ENCODE data around the gene CAPN9. TPM values are rescaled to one million over a fixed set of nuclear protein-coding genes. Genes with fewer than 3 reads are reported as not detected.

The CAPN9 gene
- total RNA-seq, 2 donors from 2014 or later: 0.45 to 0.59 TPM

DNA sequence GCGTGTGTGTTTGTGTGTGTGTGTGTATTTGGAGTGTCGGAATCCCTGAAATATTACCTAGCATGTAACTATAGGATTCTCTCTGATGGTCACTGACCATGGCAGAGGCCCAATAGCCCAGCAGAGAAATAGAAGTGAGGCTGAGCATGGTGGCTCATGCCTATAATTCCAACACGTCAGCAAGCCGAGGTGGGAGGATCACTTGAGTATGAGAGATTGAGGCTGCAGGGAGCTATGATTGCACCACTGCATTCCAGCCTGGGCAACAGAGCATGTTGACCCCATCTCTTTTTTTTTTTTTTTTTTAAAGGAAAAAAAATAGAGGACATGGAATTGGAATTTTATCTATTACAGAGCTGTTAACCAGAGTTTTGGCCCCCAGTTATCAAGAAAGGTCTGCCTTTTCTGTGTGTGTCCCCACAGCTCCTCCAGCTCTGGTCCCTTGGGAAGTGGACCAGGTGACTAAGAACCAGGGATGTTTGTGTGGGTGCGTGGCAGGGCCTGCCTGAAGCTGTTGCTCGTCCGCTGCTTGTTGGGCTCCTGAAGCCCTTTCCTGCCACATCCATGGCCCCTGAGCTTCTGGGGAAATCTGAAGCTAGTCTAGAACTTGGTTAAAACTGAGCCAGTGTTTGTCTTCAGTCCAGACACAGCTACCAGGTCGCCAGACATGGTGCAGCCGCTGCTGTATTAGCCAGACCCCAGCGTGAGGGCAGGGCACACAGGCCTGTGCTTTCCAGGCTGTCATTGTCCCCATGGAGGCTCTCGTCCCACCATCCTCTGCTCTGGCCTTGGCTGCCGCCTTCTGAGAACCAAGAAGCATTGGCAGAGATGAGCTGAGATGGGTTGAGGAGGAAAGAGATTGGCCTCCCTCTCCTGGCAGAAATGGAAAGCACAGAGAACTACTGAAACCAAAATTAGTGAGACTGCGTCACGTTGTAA lies 25.5 kb downstream of the CAPN9 start:
- Histone ChIP-seq H3K9me3 (no peaks in the 10 kb centered on the region), H3K4me3 (no peak overlapping the region), H3K27me3 (replicated peaks; ENCODE audit: insufficient read depth) (no peaks in the 10 kb centered on the region), H3K27ac (no peak overlapping the region), H3K4me1 (replicated peaks) (no peaks in the 10 kb centered on the region), H3K36me3 (no peaks in the 10 kb centered on the region)
- intact Hi-C loops (cut with DNase I): no loop called here
- TF ChIP-seq POLR2A (IDR thresholded peaks at IDR 0.05): no peak
- TF ChIP-seq POLR2AphosphoS5 (IDR thresholded peaks at IDR 0.05): peak; percentile 78
- TF ChIP-seq, protein P1, sequence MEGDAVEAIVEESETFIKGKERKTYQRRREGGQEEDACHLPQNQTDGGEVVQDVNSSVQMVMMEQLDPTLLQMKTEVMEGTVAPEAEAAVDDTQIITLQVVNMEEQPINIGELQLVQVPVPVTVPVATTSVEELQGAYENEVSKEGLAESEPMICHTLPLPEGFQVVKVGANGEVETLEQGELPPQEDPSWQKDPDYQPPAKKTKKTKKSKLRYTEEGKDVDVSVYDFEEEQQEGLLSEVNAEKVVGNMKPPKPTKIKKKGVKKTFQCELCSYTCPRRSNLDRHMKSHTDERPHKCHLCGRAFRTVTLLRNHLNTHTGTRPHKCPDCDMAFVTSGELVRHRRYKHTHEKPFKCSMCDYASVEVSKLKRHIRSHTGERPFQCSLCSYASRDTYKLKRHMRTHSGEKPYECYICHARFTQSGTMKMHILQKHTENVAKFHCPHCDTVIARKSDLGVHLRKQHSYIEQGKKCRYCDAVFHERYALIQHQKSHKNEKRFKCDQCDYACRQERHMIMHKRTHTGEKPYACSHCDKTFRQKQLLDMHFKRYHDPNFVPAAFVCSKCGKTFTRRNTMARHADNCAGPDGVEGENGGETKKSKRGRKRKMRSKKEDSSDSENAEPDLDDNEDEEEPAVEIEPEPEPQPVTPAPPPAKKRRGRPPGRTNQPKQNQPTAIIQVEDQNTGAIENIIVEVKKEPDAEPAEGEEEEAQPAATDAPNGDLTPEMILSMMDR (IDR thresholded peaks at IDR 0.05): peak in 3 of 4 experiments; percentile 69 to 90 (median 88)
- 50% methylated on average over 14 of the region's 14 CpGs for WGBS
- DNase-seq (ENCODE audit: low spot score): peak; percentile 67

DNA sequence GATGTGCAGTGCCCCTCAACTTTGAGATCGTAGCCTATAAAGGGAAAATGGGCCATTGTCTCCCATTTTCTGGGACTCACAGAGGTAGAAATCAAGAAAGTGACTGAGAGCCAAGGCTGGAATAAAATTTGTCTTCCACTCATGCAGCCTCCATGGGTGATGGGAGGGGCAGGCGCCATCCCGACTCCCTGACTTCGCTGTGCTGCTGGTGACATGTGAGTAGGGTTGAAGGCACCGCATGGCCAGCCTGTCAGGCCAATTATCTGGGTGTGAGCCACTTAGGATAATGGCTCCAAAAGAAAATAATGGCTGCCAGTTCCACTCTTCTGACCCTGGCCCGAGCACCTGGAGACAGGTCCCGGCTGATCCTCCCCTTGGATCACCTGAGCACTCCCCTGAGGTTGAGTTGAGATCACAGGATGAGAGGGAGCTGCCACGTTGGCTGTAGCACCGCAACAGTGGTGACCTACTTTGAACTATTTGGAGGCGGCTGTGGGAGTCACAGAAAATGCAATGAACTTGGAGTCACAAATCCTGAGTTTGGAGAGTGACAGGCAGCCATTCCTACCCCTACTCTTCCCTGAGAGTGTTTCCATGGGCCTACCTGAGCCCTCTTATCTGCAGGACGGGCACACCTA lies 26.3 kb downstream of the CAPN9 start:
- intact Hi-C loops (cut with DNase I): no loop called here
- H3K4me1 ChIP-seq (replicated peaks): no peaks in the 10 kb centered on the region
- H3K4me3 ChIP-seq: no peak overlapping the region
- no peak for DNase-seq (ENCODE audit: low spot score)
- TF ChIP-seq POLR2A (IDR thresholded peaks at IDR 0.05) (no peak), POLR2AphosphoS5 (IDR thresholded peaks at IDR 0.05) (no peak)
- TF ChIP-seq, protein P1 (IDR thresholded peaks at IDR 0.05): no peak
- WGBS: 54% methylated on average over 11 of the region's 11 CpGs
- no peaks in the 10 kb centered on the region for H3K27me3 ChIP-seq (replicated peaks; ENCODE audit: insufficient read depth)
- no peak overlapping the region for H3K27ac ChIP-seq
- H3K9me3 ChIP-seq: no peaks in the 10 kb centered on the region
- H3K36me3 ChIP-seq: no peaks in the 10 kb centered on the region

DNA sequence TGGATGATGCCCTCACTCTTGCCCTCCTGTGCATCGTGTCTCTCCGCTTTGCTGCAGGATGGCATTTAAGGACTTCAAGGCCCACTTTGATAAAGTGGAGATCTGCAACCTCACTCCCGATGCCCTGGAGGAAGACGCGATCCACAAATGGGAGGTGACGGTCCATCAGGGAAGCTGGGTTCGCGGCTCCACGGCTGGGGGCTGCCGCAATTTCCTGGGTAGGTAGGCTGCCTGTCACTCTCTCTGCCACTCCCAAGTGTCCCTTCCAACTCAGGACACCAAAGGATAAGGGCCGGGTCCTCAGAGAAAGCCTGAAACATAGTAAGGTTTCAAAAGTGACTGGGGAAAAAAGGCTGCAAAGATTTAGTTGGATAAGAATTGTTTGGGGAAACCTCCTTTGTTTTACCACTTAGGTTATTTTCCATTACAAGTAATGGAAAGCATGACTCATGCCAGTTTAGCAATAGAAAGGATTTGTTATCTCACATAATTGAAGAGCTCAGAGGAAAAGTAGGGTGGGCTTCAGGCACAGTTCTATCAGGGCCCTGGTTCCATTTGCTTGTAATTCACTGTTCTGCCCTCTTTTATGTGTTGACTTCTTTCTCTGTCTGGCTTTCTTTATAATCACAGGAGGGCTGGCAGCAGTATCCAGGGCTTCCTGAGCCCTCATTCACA lies 31.9 kb downstream of the CAPN9 start:
- Histone ChIP-seq H3K4me3 (no peak overlapping the region), H3K4me1 (replicated peaks) (no peaks in the 10 kb centered on the region), H3K27ac (no peak overlapping the region), H3K9me3 (no peaks in the 10 kb centered on the region), H3K27me3 (replicated peaks; ENCODE audit: insufficient read depth) (no peaks in the 10 kb centered on the region), H3K36me3 (no peaks in the 10 kb centered on the region)
- intact Hi-C loops (cut with DNase I): no loop called here
- DNase-seq (ENCODE audit: low spot score): no peak
- WGBS: 86% methylated on average over 11 of the region's 11 CpGs
- TF ChIP-seq POLR2AphosphoS5 (IDR thresholded peaks at IDR 0.05) (no peak), POLR2A (IDR thresholded peaks at IDR 0.05) (no peak)
- TF ChIP-seq, protein P1 (IDR thresholded peaks at IDR 0.05): no peak

DNA sequence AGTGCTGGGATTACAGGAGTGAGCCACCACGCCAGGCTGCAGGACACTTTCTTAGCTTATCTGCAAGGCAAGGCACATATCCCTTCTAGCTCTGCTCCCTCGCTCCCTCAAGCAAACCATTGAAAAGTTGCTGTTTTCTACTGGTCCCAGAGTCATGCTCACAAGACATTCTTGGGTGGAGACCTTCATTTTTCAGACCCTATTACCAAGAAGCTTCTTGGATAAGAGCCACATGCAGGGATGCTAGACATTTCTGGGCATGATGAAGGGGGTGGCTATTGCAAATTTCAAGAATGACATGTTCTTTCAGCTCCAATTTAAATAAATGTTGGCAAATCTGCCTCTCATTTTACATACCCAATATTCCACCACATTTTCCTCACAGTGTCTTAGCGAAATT lies 33.9 kb downstream of the CAPN9 start:
- intact Hi-C loops (cut with DNase I): no loop called here
- Histone ChIP-seq H3K27ac (no peak overlapping the region), H3K4me1 (replicated peaks) (no peaks in the 10 kb centered on the region), H3K27me3 (replicated peaks; ENCODE audit: insufficient read depth) (no peaks in the 10 kb centered on the region), H3K36me3 (no peaks in the 10 kb centered on the region), H3K9me3 (no peaks in the 10 kb centered on the region), H3K4me3 (no peak overlapping the region)
- no peak for TF ChIP-seq POLR2A (IDR thresholded peaks at IDR 0.05)
- TF ChIP-seq, protein P1 (IDR thresholded peaks at IDR 0.05): no peak
- TF ChIP-seq POLR2AphosphoS5 (IDR thresholded peaks at IDR 0.05): no peak
- no peak for DNase-seq (ENCODE audit: low spot score)
- WGBS: 96% methylated on average over 3 of the region's 3 CpGs

Measured in prostate gland (tissue), 2 donors.